Endothelial cell of coronary artery (primary cell): ENCODE results near the gene CREB1. TPM values are rescaled to one million over a fixed set of nuclear protein-coding genes. Genes with fewer than 3 reads are reported as not detected.

Experiments used
- total RNA-seq: library from RNA; depleted of rRNA; stranded (reverse); fragments of >200 nt; gene quantifications from 2 replicates; pipeline ENCODE4 v1.2.3, GENCODE V29; 2014

CREB1 gene
- 30.5 and 36.2 TPM in 2 replicates for total RNA-seq

DNA sequence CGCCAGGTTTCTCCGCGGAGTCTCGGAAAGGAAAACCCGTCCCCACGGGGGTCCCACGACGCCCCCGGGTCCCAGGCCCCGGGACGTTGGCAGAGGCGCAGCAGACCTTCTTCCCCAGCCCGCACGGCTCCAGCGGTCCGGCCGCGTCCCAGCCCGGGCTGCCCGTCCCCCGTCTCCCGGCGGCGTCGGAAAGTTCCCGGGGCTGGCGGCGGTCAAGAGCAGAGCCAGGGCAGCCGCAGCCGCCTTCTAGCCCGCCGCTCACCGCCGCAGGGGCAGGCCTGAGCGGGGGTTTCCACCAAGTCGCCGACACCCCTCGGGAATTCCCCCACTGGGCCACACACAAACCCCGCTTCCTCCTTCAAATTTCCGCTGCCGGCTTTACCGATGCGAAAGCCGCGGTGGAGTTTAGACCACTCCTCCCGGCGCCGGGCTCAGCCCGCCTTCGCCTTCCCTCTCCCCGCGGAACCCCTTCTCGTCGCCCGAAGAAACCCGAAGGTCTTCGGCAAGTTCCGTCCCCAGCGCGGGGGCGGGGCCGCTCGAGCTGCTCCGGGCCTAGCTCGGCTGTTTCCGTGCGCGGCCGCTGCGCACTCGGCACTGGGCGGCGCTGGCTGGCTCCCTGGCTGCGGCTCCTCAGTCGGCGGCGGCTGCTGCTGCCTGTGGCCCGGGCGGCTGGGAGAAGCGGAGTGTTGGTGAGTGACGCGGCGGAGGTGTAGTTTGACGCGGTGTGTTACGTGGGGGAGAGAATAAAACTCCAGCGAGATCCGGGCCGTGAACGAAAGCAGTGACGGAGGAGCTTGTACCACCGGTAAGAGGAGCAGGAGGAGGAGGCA lies at the start of gene CREB1:
CREB1 (plus strand) TSS at position 633 of the 830 bp plus-strand sequence. CDS start 25,674 bp downstream, outside the sequence.

DNA sequence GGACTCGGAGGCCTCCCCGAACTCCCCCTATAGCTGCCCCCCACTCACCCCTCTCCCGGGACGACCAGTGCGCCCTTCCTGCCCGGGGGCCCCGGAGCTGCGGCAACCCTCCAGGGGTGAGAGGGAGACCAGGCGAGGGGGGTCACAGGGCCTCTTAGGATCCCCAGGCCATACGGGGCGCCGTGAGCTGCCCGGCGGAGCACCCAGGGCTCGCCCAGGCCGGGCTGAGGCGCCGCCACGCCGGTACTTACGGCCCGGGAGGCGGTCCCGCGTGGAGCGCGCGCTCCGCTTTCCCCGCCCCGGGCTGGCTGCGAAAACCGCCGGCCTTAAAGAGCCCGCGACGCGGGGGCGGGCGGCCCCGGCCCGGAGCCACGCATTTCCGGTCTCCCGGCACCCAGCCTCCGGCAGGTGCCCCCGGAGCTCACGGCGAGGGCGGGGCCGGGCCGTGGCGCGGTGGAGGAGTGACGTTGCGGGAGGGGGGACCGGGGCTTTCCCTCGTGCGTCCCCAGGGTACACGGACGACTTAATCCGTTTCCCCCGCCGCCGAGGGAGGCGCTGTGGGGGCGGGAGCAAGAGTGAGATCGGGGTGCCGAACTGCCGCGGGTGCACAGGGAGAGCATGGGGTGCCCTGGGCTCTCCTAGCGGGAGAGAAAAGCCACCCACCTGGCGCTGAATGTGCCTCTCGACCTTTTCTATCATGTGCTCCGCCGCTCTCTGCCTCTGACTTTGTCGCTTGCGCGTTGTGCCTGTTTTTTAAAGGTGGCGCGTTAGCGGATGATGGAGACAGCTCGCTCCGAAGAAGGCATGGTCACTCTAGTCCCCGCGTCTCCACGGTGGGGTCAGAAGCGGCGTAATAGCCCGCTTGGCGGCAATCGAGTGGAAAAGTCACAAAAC lies 95.5 kb downstream of the CREB1 start, which contains the start of gene METTL21A:
METTL21A (minus strand) TSS at position 381 of the 894 bp plus-strand sequence. CDS start 1,019 bp downstream, outside the sequence.

Other genes with a start within 250 kb of the CREB1 start
- 7.0 and 14.5 TPM in 2 replicates for gene METTL21A, start 95.4 kb downstream of the CREB1 start, total RNA-seq
- 25.4 and 26.4 TPM in 2 replicates for gene CCNYL1, start 181.7 kb downstream of the CREB1 start, total RNA-seq
- gene FZD5, start 239.9 kb downstream of the CREB1 start, total RNA-seq, result 1.2 and 1.5 TPM in 2 replicates